HepG2 (cell line): ENCODE results near the gene SMO.

Source experiments
- DNMT1 ChIP-seq: sonication (generic); formaldehyde crosslinking; IDR thresholded peaks from 2 replicates; pipeline ENCODE4 v1.5.1; 2020; ENCODE audit warnings: mild to moderate bottlenecking, missing genetic modification reagents
- EP300 ChIP-seq, 3 experiments: sonication (generic) in 1 of 3; formaldehyde crosslinking in 1 of 3; IDR thresholded peaks; 2 replicates each; pipeline versions ENCODE4 v1.5.1 to v1.6.1; 2011 to 2020; ENCODE audit warnings: low read depth in 2 of 3, low read length in 2 of 3, borderline replicate concordance in 1 of 3, improper control_type of control experiment in 1 of 3, mild to moderate bottlenecking in 1 of 3, missing genetic modification reagents in 1 of 3, moderate library complexity in 1 of 3
- PRDM10 ChIP-seq: sonication (generic); formaldehyde crosslinking; IDR thresholded peaks from 2 replicates; pipeline ENCODE4 v1.4.0; 2020; ENCODE audit warnings: low read depth, missing genetic modification reagents
- RELA ChIP-seq: sonication (generic); formaldehyde crosslinking; IDR thresholded peaks from 2 replicates; pipeline ENCODE4 v1.4.0; 2020; ENCODE audit warnings: missing genetic modification reagents
- REPIN1 ChIP-seq: sonication (generic); formaldehyde crosslinking; IDR thresholded peaks from 2 replicates; pipeline ENCODE4 v1.8.0; 2022; ENCODE audit warnings: missing genetic modification reagents, low read depth, mild to moderate bottlenecking, borderline replicate concordance
- TP53 ChIP-seq: sonication (generic); formaldehyde crosslinking; conservative IDR thresholded peaks from 2 replicates; pipeline ENCODE4 v1.4.0; 2020; ENCODE audit warnings: missing genetic modification reagents
- ZBTB8A ChIP-seq: sonication (generic); formaldehyde crosslinking; IDR thresholded peaks from 2 replicates; pipeline ENCODE4 v1.4.0; 2020; ENCODE audit warnings: mild to moderate bottlenecking, low read depth, missing genetic modification reagents, borderline replicate concordance
- ZC3H4 ChIP-seq: sonication (generic); formaldehyde crosslinking; IDR thresholded peaks from 2 replicates; pipeline ENCODE4 v1.4.0; 2020; ENCODE audit warnings: missing genetic modification reagents, borderline replicate concordance
- ZHX1 ChIP-seq: sonication (generic); formaldehyde crosslinking; IDR thresholded peaks from 2 replicates; pipeline ENCODE4 v1.8.1; 2022; ENCODE audit warnings: low read depth, mild to moderate bottlenecking, missing genetic modification reagents
- ZNF280B ChIP-seq: sonication (generic); formaldehyde crosslinking; IDR thresholded peaks from 2 replicates; pipeline ENCODE4 v1.5.0; 2020; ENCODE audit warnings: missing genetic modification reagents, mild to moderate bottlenecking, borderline replicate concordance
- ZNF383 ChIP-seq: sonication (generic); formaldehyde crosslinking; IDR thresholded peaks from 2 replicates; pipeline ENCODE4 v1.4.0; 2020; ENCODE audit warnings: missing genetic modification reagents, mild to moderate bottlenecking, borderline replicate concordance
- ZNF644 ChIP-seq: IDR thresholded peaks from 2 replicates; pipeline ENCODE4 v1.6.1; 2016; ENCODE audit warnings: low read depth
- TF ChIP-seq, protein P1 (sequence below): sonication (generic); formaldehyde crosslinking; IDR thresholded peaks from 2 replicates; pipeline ENCODE4 v1.5.0; 2020; ENCODE audit warnings: mild to moderate bottlenecking, missing genetic modification reagents, moderate library complexity
- TF ChIP-seq, protein P2 (sequence below): conservative IDR thresholded peaks from 2 replicates; pipeline ENCODE4 v1.6.1; 2018; ENCODE audit warnings: missing genetic modification reagents

GRCh38 chr7:129184981-129185670 is 3.3 kb upstream of the SMO start:
- TF ChIP-seq ZNF280B (CRISPR knock-in tag) (no peak), ZBTB8A (CRISPR knock-in tag) (no peak), TP53 (CRISPR knock-in tag) (no peak), RELA (CRISPR knock-in tag) (no peak), ZHX1 (CRISPR knock-in tag) (no peak), ZNF644 (no peak), EP300 (IDR thresholded peaks at IDR 0.05; ENCODE audit: low read depth in 2 of 2, low read length in 2 of 2) (no peak), EP300 (CRISPR knock-in tag; IDR thresholded peaks at IDR 0.05; ENCODE audit: borderline replicate concordance) (no peak), PRDM10 (CRISPR knock-in tag) (no peak), DNMT1 (CRISPR knock-in tag) (no peak), ZC3H4 (CRISPR knock-in tag) (no peak), REPIN1 (no peak), ZNF383 (CRISPR knock-in tag) (no peak)
- TF ChIP-seq, protein P1, sequence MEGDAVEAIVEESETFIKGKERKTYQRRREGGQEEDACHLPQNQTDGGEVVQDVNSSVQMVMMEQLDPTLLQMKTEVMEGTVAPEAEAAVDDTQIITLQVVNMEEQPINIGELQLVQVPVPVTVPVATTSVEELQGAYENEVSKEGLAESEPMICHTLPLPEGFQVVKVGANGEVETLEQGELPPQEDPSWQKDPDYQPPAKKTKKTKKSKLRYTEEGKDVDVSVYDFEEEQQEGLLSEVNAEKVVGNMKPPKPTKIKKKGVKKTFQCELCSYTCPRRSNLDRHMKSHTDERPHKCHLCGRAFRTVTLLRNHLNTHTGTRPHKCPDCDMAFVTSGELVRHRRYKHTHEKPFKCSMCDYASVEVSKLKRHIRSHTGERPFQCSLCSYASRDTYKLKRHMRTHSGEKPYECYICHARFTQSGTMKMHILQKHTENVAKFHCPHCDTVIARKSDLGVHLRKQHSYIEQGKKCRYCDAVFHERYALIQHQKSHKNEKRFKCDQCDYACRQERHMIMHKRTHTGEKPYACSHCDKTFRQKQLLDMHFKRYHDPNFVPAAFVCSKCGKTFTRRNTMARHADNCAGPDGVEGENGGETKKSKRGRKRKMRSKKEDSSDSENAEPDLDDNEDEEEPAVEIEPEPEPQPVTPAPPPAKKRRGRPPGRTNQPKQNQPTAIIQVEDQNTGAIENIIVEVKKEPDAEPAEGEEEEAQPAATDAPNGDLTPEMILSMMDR (CRISPR knock-in tag): no peak
- TF ChIP-seq, protein P2, sequence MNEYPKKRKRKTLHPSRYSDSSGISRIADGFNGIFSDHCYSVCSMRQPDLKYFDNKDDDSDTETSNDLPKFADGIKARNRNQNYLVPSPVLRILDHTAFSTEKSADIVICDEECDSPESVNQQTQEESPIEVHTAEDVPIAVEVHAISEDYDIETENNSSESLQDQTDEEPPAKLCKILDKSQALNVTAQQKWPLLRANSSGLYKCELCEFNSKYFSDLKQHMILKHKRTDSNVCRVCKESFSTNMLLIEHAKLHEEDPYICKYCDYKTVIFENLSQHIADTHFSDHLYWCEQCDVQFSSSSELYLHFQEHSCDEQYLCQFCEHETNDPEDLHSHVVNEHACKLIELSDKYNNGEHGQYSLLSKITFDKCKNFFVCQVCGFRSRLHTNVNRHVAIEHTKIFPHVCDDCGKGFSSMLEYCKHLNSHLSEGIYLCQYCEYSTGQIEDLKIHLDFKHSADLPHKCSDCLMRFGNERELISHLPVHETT (CRISPR knock-in tag): no peak
